Stimulated activated CD4-positive, alpha-beta T cell treated with anti-CD3 and anti-CD28 coated beads, Interleukin-12 subunit alpha, Interleukin-12 subunit beta, amount 100 ng/mL, for 24 hours (primary cell): Measurements from ENCODE around the gene PROM2.

Experiments
- DNase-seq, 2 experiments: peaks; one replicate each; pipeline ENCODE4 v3.0.0-alpha.2; 2020; ENCODE audit warnings: low read depth in 2 of 2

Gene PROM2

DNA sequence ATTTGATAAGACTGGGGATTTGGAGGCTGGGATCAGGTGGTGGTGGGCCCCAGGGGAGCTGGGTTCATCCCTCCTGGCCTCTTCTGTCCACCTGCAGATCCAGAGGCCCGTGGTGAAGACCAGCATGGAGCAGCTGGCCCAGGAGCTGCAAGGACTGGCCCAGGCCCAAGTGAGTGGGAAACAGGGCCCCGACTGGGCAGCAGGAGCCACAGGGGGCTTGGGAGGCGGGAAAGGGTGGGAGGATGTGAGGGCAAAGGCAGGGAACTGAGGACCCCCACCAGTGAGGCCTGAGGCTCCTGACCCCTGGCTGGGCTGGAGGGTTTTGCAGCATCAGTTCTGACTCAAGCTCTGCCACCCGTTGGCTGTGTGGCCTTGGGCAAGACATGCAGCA, 11.3 kb downstream of the PROM2 start:
- no peak for DNase-seq

- DNase-seq: no peak
Observed at GRCh38 chr2:95287336-95287735, 13.1 kb downstream of the PROM2 start.

DNA sequence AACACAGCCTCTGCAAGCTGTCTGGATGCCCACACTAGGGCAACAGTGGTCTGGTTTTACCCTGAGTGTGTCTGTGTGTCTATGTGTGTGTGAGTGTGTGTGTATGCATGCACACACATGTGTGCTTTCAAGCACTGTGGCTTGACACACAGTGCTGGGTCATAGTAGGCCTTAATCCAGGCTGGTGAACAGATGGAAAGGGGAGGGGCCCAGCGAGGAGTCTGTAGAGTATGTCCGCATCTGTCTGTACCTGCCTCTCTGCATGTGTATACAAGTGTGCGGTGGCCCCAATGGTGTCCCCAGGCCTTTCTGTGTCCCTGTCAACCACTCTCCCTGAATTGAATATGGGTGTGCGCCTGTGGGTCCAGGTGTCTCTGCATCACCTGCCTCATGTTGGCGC, 13.6 kb downstream of the PROM2 start:
- DNase-seq: no peak

- DNase-seq: no peak
Observed at GRCh38 chr2:95289253-95289652, 15.0 kb downstream of the PROM2 start.

DNA sequence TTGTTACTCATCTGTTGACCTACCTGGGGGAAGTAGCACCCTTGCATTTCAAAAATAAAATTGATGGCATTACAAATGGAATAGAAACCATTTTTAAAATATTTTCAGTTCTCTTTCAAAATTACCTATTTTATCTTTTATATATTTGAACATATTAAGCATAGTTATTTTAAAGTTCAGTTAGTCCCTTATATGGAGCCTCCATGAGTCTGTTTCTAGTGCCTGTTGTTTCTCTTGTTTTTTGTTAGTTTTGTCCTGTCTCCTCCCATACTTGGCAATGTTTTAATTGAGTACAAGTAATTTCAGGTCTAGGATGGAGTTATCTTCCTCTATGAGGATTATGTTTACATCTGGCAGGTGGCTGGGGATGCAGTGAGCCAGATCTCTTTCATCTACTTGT, 17.0 kb downstream of the PROM2 start:
- DNase-seq: no peak

GRCh38 chr2:95292623-95293260, 18.5 kb downstream of the PROM2 start:
- DNase-seq: no peak

- no peak for DNase-seq
Observed at GRCh38 chr2:95294579-95295250, 20.5 kb downstream of the PROM2 start.

GRCh38 chr2:95295376-95295775, 21.1 kb downstream of the PROM2 start:
- DNase-seq: no peak

DNA sequence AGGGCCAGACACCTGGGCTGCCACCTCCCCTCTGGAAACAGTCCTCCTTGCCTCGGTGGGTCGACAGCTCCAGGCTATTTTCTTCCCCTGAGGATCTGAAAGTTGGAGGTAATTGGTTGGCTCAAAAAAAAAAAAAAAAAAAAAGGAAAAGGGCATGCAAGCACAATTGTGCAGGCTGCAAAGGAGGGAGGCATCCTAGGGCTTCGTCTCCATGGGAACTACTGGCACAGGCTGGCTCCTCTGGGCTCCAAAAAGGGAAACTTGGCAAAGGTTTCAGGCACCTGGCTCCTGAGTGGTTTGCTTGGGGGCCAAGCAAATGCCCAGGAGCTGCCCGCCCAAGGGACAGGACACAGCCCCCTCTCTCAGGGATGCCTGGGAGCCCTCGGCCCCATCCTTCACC, 21.8 kb downstream of the PROM2 start:
- DNase-seq: no peak

- DNase-seq: no peak
Observed at GRCh38 chr2:95296880-95297487, 22.7 kb downstream of the PROM2 start, which contains the start of gene KCNIP3. TSS of gene KCNIP3 (plus strand) at chr2:95297347. CDS start at chr2:95297439, 92 bp downstream.

DNA sequence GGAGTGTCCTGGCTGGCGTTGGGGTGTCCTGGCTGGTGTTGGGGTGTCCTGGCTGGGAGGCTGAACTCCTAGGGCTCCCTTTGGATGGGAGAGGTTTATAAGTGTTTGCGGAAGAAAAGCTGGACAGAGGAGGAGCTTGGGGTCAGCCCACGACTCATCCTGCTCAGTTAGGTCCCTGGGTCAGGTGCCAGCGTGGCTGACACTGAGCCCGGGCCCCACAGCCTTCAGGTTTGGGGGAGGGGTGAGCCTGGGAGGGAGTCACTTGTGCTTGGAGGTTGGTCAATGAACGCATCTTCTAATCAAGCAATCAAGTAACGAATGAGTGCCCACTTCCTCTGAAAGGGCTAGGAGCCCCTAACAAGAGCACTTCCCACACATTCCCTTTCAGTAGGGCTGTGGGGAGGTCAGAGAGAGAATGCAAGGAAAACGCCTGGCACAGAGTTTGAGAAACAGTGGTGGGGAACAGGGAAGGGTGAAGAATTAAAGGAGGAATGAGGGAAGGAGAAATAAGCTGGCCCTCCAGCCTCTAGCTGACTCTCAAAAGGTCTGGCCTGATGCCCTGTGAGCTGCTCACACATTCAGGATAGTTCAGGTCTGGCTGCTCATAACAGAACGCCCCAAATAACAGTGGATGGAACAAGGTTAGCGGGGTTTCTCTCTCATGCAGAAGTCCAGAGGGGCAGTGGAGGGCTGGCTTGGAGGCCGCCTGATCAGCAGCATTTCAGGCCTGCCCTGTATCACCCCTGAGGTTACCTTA, 23.6 kb downstream of the PROM2 start:
- DNase-seq: no peak

GRCh38 chr2:95298486-95299111, 24.4 kb downstream of the PROM2 start:
- DNase-seq: no peak

GRCh38 chr2:95299961-95300360, 25.7 kb downstream of the PROM2 start:
- DNase-seq: no peak

DNA sequence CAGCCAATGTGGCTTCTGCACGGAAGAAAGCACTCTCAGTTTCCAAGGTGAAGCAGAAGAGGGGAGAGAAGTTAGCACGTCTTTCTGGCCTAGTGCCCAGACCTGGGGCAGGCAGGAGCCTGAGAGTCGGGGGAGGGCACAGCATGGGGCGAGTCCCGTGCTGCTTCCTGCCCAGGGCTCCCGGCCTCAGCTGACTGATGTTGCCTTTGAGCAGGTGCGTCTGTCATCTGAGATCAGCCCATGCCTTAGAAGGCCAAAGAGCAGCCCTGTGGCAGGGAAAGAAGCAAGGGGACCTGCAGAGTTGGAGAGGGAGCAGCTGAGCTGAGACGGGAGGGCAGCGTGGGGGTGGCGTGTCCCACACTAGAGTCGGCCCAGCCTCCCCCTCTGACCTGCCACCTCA, 26.2 kb downstream of the PROM2 start:
- DNase-seq: no peak

- no peak for DNase-seq
Observed at GRCh38 chr2:95301186-95301585, 26.9 kb downstream of the PROM2 start.

GRCh38 chr2:95301876-95302641, 27.8 kb downstream of the PROM2 start:
- no peak for DNase-seq

- DNase-seq: no peak
Observed at GRCh38 chr2:95303191-95303919, 29.1 kb downstream of the PROM2 start.

DNA sequence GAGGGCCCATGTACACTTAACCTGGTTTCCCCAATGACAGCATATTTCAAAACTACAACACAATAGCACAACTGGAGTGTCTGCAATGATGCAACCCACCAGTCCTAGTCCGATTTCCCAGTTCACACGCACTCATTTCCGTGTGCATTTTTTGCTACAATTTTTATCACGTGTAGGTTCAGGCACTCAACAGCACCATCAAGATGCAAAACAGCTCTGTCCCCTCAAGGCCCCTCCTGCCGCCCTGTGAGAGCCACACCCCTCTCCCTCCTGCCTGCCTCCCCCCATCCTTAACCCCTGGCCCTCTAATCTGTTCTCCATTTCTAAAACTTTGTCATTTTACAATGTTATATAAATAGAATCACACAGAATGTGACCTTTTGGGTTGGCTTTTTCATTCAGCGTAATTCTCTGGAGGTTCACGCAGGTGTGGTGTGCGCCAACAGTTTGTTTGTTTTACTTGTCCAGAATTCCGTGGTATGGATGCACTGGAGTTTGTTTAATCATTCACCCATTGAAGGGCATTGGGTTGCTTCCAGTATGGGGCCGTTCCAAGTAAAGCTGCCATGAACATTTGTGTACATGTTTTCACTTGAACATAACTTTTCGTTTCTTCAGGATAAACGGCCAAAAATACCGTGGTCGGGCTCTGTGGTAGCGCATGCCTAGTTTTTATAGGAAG, 31.3 kb downstream of the PROM2 start:
- DNase-seq: no peak

- no peak for DNase-seq
Observed at GRCh38 chr2:95306336-95306895, 32.2 kb downstream of the PROM2 start.

DNA sequence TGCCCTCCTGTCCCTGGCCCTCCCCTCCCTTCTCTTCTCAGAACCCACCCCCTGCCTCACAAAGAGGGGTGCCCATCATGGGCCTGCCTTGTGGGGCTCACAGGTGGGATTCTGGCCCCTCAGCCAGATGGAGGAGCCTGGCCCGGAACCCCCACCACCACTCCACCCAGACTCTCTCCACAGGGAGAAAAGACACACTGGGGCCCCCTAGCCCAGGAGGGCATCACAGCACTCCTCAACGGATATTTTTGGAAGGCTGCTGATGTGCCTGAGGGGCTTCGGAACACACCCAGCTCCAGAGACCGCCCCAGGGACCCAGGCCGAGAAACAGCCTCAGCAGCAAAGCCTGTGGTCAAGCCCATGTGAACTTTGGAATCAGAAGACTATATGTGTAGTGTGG, 32.8 kb downstream of the PROM2 start:
- no peak for DNase-seq
